GM21619 (cell line): ENCODE results near the gene SDHC.
A peak's percentile ranks its signal among the peaks of the same experiment; 100 is the strongest.
"Not testable (repeated sequence)": the region's sequence is repeated elsewhere in the genome, so short reads cannot be mapped to it uniquely, and the experiment has no call there.

Experiments
- ATAC-seq: cut with Tn5 transposase; IDR thresholded peaks from one replicate; pipeline ENCODE4 v1.9.1; 2021; ENCODE audit not compliant: unreplicated experiment

Gene SDHC

GRCh38 chr1:161309868-161310267 is 4.3 kb upstream of the SDHC start, which contains the start of gene MPZ:
TSS of gene MPZ (minus strand) at chr1:161309968. CDS start at chr1:161309905, 63 bp downstream.
- no peak for ATAC-seq

DNA sequence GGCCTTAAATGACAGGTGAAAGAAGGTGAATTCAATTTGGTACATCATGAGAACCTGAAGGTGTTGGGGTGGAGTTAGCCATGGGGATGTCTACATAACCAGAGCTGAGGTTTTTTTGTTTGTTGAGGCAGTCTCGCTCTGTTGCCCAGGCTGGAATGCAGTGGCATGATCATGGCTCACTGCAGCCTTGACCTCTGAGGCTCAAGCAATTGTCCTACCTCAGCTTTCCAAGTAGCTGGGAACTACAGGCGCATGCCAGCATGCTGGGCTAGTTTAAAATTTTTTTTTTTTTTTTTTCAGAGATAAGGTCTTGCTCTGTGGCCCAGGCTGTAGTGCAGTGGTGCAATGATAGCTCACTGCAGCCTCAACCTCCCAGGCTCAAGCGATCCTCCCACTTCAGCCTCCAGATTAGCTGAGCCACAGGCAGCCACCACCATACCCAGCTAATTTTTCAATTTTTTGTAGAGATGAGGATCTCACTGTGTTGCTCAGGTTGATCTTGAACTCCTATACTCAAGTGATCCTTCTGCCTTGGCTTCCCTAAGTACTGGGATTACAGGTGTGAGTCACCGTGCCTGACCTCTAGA is 2.5 kb upstream of the SDHC start:
- no peak for ATAC-seq

DNA sequence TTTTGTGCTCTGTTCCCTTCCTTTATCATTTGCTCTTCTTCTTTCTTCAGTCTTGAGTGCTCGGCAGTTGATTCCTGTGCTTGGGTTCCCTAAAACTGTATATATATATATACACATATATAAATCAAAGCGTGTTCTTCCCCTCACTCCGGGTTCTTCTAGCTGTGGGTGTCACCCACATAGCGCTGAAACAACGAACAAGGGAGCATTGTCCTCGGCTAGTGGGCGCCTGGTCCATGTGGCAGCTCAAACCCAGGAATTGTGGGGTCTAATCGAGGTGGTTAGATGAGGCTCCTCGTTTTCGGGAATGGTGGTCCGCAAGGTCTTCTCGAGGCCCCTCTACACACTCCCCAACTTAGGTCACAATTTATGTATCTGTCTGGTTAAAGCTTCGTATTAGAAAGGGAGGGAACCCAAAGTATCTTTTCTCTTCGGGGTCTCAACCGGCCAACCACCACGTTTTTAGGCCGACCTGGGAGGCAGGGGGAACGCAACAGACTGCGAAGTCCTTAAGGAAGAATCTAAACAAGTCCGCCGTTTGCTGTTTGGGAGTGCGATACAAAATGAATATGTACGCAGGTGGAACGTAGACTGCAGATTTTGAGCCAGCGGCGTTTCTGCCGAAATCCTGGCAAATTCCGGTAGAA is 504 bp upstream of the SDHC start:
- no peak for ATAC-seq

DNA sequence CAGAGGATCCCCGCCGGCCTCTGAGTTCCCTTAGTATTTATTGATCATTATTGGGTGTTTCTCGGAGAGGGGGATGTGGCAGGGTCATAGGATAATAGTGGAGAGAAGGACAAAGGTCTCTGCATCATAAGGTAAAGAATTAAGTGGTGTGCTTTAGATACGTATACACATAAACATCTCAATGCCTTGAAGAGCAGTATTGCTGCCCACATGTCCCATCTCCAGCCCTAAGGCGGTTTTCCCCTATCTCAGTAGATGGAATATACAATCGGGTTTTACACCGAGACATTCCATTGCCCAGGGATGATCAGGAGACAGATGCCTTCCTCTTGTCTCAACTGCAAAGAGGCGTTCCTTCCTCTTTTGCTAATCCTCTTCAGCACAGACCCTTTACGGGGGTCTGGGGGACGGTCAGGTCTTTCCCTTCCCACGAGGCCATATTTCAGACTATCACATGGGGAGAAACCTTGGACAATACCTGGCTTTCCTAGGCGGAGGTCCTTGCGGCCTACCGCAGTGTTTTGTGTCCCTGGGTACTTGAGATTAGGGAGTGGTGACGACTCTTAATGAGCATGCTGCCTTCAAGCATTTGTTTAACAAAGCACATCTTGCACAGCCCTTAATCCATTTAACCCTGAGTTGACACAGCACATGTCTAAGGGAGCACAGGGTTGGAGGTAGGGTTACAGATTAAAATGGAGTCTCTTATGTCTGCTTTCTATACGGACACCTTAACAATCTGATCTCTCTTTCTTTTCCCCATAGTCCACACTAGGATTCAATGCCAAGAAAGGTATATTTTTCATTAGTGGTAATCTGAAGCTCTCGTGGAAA is 1.9 kb downstream of the SDHC start:
- not testable (repeated sequence) for ATAC-seq

- no peak for ATAC-seq
These were observed 9.8 kb downstream of the SDHC start for GRCh38 chr1:161324020-161324419.

GRCh38 chr1:161330346-161330745 is 16.2 kb downstream of the SDHC start:
- no peak for ATAC-seq

GRCh38 chr1:161333166-161333565 is 19.0 kb downstream of the SDHC start:
- ATAC-seq = no peak

GRCh38 chr1:161335796-161336195 is 21.6 kb downstream of the SDHC start:
- no peak for ATAC-seq

DNA sequence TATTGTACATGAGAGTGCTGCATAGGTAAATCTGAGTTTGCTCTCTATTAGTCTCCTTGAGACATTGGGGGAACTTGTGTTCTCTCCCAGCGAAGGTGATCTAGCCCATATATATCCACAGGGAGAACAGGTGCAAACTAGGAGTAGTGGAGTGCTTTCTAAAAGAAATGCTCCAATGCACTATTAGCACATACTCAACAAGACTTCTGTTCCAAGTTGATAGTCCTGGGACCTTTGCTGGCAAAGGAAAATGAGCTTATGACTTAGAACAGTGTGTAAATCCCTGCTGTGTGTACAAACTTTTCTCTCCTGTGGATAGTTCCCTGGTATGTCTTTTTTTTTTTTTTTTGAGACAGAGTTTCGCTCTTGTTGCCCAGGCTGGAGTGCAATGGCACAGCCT is 28.0 kb downstream of the SDHC start:
- no peak for ATAC-seq

- no peak for ATAC-seq
These were observed 28.6 kb downstream of the SDHC start for GRCh38 chr1:161342821-161343220.

DNA sequence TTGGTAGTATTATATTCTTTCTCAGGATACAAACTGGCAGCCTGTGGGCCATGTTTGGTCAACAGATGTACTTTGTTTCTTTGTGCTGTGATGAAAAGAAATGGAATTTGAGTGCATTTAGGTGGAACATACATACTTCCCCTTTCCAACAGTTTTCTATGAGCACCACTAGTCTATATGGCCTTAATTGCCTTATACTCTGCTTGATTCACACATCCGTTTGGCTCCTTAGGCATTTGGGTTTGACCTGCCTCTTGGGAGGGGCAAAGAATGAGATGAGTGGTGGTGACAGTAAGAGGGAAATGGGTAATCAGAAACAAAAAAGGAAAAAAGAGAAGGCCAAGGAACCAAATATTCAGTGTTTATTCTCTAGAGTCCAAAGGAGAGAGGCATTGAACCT is 36.5 kb downstream of the SDHC start:
- ATAC-seq = no peak

GRCh38 chr1:161351482-161351881 is 37.3 kb downstream of the SDHC start:
- no peak for ATAC-seq

GRCh38 chr1:161357073-161357472 is 42.9 kb downstream of the SDHC start:
- ATAC-seq = no peak

DNA sequence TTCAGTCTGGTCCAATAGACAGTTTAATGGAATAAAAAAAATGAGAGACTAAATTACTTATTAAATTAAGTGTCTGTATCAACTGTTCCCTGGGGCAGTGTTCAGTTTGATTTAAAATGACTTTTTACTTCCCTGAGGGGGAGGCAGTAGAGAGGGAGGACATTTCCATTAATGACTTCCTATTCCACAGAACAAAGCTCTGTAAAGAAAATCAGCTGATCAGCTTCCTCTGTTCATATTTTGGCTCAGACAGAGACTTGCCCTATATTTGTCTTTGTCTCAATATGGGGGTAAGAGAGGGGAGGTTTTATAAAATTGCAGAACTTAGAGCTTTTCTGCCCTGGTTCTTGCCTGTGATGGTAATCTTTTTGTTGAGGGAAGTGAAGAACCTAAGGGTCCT is 45.1 kb downstream of the SDHC start:
- ATAC-seq = no peak

DNA sequence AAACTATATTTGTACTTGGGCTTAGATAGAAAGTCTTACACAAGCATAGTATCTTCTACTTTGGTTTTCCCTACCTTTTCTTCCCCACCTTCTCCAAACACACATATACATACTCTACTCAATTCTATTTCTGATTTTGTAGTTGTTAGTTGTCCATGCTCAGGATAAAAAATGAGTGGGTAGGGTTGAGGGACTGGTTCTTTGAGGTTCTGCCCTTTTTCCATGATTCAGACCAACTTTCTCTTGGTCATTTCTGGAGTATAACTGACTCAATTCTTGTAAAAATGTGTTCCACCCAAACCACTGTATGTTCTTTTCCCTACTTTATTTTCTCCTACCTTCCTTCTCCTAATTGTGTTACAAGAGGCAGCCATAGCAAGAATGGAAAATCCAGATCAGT is 50.2 kb downstream of the SDHC start:
- no peak for ATAC-seq

DNA sequence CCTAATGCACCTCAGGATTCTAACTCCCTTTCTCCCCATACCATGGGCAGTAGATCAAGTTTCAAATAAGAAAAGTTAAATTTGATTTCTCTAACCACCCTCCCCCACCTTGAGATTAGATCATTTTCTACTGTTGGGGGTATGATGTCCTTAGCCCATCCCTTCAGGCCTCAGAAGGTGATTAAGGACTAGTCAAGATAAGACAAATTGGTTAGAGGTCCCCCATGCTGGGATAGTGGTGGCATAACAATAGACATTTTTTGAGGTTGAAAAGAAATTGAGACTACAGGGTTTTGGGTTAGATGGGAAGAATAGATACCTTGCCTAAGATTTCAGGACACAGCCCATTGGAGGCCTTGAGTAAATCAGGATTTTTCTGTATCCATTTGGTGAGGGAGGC is 51.0 kb downstream of the SDHC start:
- no peak for ATAC-seq

GRCh38 chr1:161367684-161368400 is 53.7 kb downstream of the SDHC start, which contains the start of gene CFAP126:
TSS of gene CFAP126 (minus strand) at chr1:161367876. CDS start at chr1:161367868, 8 bp downstream.
- peak; percentile 99 for ATAC-seq

DNA sequence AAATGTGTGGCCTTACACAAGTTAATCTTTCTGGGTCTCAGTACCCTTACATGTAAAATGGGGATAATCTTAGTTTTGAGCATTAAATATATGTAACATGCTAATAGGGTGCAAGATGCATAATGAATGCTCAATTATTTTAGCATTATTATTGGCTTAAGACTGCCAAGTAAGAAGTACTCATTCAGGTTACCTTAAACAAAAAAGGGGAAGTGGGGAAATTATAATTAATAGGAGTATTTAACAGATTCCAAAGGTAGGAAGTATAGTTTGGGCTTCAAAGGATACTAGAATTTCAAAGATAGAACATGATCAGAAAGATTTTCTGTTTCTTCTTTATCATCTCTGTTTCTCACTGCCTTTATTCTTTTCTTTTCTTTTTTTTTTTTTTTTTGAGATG is 59.3 kb downstream of the SDHC start:
- no peak for ATAC-seq

GRCh38 chr1:161374373-161374772 is 60.2 kb downstream of the SDHC start:
- no peak for ATAC-seq

DNA sequence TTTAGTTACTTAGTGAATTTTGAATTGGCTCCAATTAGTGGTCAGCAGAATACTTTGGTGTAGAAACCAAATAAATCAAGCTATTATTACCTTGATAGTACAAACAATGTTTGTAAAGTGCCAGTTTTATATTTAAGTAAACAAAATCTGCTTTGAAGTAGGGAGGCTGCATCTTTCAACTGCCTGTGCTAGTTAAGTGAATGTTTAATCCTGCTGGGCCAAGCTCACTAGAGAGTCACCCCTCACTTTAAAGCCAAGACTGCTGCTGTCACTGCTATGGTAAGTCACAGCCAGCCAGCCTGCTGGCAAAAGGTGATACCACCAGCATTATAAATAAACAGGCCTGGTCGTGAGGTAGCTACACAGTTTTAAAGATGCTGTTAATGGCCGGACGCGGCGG is 63.8 kb downstream of the SDHC start:
- no peak for ATAC-seq

DNA sequence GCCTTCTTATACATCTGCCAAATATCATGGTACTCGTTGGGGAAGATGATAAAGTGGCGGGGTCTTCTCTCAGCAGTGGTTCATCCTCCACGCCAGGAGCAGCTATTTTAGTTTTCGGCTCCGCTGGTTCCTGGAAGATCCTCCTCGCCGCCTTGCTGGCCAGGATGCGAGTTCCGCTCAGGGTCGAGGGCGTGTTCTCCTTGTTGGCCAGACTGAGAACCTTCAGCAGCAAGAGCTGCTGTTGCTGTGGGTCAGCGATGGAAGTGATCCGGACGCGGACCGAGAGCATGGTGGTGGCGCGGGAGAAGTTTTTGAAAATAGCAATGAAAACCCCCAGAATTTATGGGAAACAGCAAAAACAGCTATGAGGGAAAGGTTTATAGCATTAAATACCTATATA is 64.9 kb downstream of the SDHC start:
- ATAC-seq = no peak
